Activated CD4-positive, alpha-beta T cell treated with anti-CD3 and anti-CD28 coated beads, Interleukin-2, amount 10 ng/mL, durations not matched to agents 24 days and 14 days (primary cell): Measurements from ENCODE around the gene PRR5L. TPM values are rescaled to one million over a fixed set of nuclear protein-coding genes. Genes with fewer than 3 reads are reported as not detected.

Experiments used
- DNase-seq: peaks from one replicate; pipeline ENCODE4 v3.0.0; 2022
- H3K27ac Mint-ChIP-seq: one replicate; pipeline ENCODE4 v1.8.0; 2022; ENCODE audit warnings: mild to moderate bottlenecking, mixed read lengths
- H3K27me3 Mint-ChIP-seq: one replicate; pipeline ENCODE4 v1.8.0; 2022; ENCODE audit warnings: mixed read lengths
- H3K36me3 Mint-ChIP-seq: one replicate; pipeline ENCODE4 v1.8.0; 2022; ENCODE audit warnings: low read depth, mild to moderate bottlenecking, mixed read lengths
- H3K4me1 Mint-ChIP-seq: one replicate; pipeline ENCODE4 v1.8.0; 2021; ENCODE audit warnings: mixed read lengths
- H3K4me3 Mint-ChIP-seq: one replicate; pipeline ENCODE4 v1.8.0; 2022; ENCODE audit warnings: mild to moderate bottlenecking, moderate library complexity, mixed read lengths
- H3K9me3 Mint-ChIP-seq: one replicate; pipeline ENCODE4 v1.8.0; 2021; ENCODE audit warnings: mixed read lengths
- intact Hi-C: fragments of 100-400 bp; cut with micrococcal nuclease; formaldehyde crosslinking; loops from one replicate; pipeline ENCODE4 v1.15.1; 2023
- total RNA-seq: library from RNA; stranded (reverse); gene quantifications from 2 replicates; pipeline ENCODE4 v1.2.3, GENCODE V29; 2022

Gene PRR5L
- total RNA-seq, 1 donor from 2014 or later, result 54.5 TPM

- H3K4me3 Mint-ChIP-seq, result no peak overlapping the region
- no peak for DNase-seq
- no peaks in the 10 kb centered on the region for H3K36me3 Mint-ChIP-seq
- no peaks in the 10 kb centered on the region for H3K9me3 Mint-ChIP-seq
- H3K27ac Mint-ChIP-seq, result peak overlapping the region; percentile 36
- peaks cover 26% of the 10 kb centered on the region for H3K4me1 Mint-ChIP-seq
- intact Hi-C loops, result no loop called here
- H3K27me3 Mint-ChIP-seq, result peaks cover 22% of the 10 kb centered on the region
These were observed 50.7 kb downstream of the PRR5L start for GRCh38 chr11:36346562-36347383.

- peaks cover 17% of the 10 kb centered on the region for H3K27me3 Mint-ChIP-seq
- H3K9me3 Mint-ChIP-seq, result no peaks in the 10 kb centered on the region
- peak overlapping the region; percentile 36 for H3K27ac Mint-ChIP-seq
- H3K36me3 Mint-ChIP-seq, result no peaks in the 10 kb centered on the region
- no peak for DNase-seq
- intact Hi-C loops, result no loop called here
- H3K4me3 Mint-ChIP-seq, result no peak overlapping the region
- H3K4me1 Mint-ChIP-seq, result peaks cover 31% of the 10 kb centered on the region
These were observed 51.4 kb downstream of the PRR5L start for GRCh38 chr11:36347384-36347906.

- Mint-ChIP-seq H3K4me3 (no peak overlapping the region), H3K4me1 (peaks cover 41% of the 10 kb centered on the region), H3K36me3 (no peaks in the 10 kb centered on the region), H3K27ac (peak overlapping the region; percentile 51), H3K27me3 (peaks cover 5% of the 10 kb centered on the region), H3K9me3 (no peaks in the 10 kb centered on the region)
- DNase-seq, result peak; percentile 61
- intact Hi-C loops, result loop anchor here (5.0 to 10.0 kb wide), 2 partner anchors 208 to 1205 kb away; no protein-coding TSS in a partner anchor
These were observed 53.5 kb downstream of the PRR5L start for GRCh38 chr11:36349351-36350136.

GRCh38 chr11:36350137-36350513 lies 54.0 kb downstream of the PRR5L start:
- H3K27me3 Mint-ChIP-seq, result peaks cover 2% of the 10 kb centered on the region
- no peak for DNase-seq
- no peaks in the 10 kb centered on the region for H3K9me3 Mint-ChIP-seq
- H3K4me3 Mint-ChIP-seq, result no peak overlapping the region
- no peaks in the 10 kb centered on the region for H3K36me3 Mint-ChIP-seq
- H3K4me1 Mint-ChIP-seq, result peaks cover 47% of the 10 kb centered on the region
- peak overlapping the region; percentile 51 for H3K27ac Mint-ChIP-seq
- intact Hi-C loops, result loop anchor here (5.0 to 10.0 kb wide), 2 partner anchors 207 to 1205 kb away; no protein-coding TSS in a partner anchor

- Mint-ChIP-seq H3K36me3 (no peaks in the 10 kb centered on the region), H3K4me3 (peak overlapping the region; percentile 10), H3K4me1 (peaks cover 63% of the 10 kb centered on the region), H3K27ac (peak overlapping the region; percentile 66), H3K9me3 (no peaks in the 10 kb centered on the region), H3K27me3 (peaks cover 3% of the 10 kb centered on the region)
- peak; percentile 91 for DNase-seq
- intact Hi-C loops, result loop anchor here (1.0 to 10.0 kb wide), 5 partner anchors 46 to 1208 kb away; no protein-coding TSS in a partner anchor
These were observed 56.8 kb downstream of the PRR5L start for GRCh38 chr11:36352922-36353321.

GRCh38 chr11:36354221-36355003 lies 58.3 kb downstream of the PRR5L start:
- intact Hi-C loops, result loop anchor here (1.0 to 10.0 kb wide), 8 partner anchors 23 to 1210 kb away; partner anchors contain the start of gene COMMD9
- Mint-ChIP-seq H3K9me3 (no peaks in the 10 kb centered on the region), H3K27ac (peak overlapping the region; percentile 81)

GRCh38 chr11:36356201-36356600 lies 60.1 kb downstream of the PRR5L start:
- peaks cover 3% of the 10 kb centered on the region for H3K27me3 Mint-ChIP-seq
- no peak overlapping the region for H3K27ac Mint-ChIP-seq
- DNase-seq, result no peak
- intact Hi-C loops, result loop anchor here (10.0 kb wide), 1 partner anchor 1211 kb away; no protein-coding TSS in a partner anchor
- H3K36me3 Mint-ChIP-seq, result no peaks in the 10 kb centered on the region
- no peak overlapping the region for H3K4me3 Mint-ChIP-seq
- H3K4me1 Mint-ChIP-seq, result peaks cover 68% of the 10 kb centered on the region
- no peaks in the 10 kb centered on the region for H3K9me3 Mint-ChIP-seq

More at GRCh38 chr11:36354221-36355003, 58.3 kb downstream of the PRR5L start:
- Mint-ChIP-seq H3K4me1 (peaks cover 66% of the 10 kb centered on the region), H3K36me3 (no peaks in the 10 kb centered on the region), H3K4me3 (peak overlapping the region; percentile 48), H3K27me3 (peaks cover 2% of the 10 kb centered on the region)
- DNase-seq, result peak; percentile 71

GRCh38 chr11:36357831-36358230 lies 61.7 kb downstream of the PRR5L start:
- DNase-seq, result no peak
- H3K36me3 Mint-ChIP-seq, result no peaks in the 10 kb centered on the region
- H3K4me3 Mint-ChIP-seq, result no peak overlapping the region
- intact Hi-C loops, result loop anchor here (10.0 kb wide), 1 partner anchor 1213 kb away; no protein-coding TSS in a partner anchor
- peaks cover 68% of the 10 kb centered on the region for H3K4me1 Mint-ChIP-seq
- H3K9me3 Mint-ChIP-seq, result no peaks in the 10 kb centered on the region
- H3K27ac Mint-ChIP-seq, result no peak overlapping the region
- H3K27me3 Mint-ChIP-seq, result peaks cover 3% of the 10 kb centered on the region

GRCh38 chr11:36358436-36358835 lies 62.3 kb downstream of the PRR5L start:
- no peaks in the 10 kb centered on the region for H3K36me3 Mint-ChIP-seq
- intact Hi-C loops, result loop anchor here (10.0 kb wide), 1 partner anchor 1214 kb away; no protein-coding TSS in a partner anchor
- peaks cover 64% of the 10 kb centered on the region for H3K4me1 Mint-ChIP-seq
- H3K27ac Mint-ChIP-seq, result no peak overlapping the region
- H3K4me3 Mint-ChIP-seq, result no peak overlapping the region
- no peak for DNase-seq
- peaks cover 6% of the 10 kb centered on the region for H3K27me3 Mint-ChIP-seq
- H3K9me3 Mint-ChIP-seq, result no peaks in the 10 kb centered on the region

- H3K4me3 Mint-ChIP-seq, result peak overlapping the region; percentile 34
- peaks cover 51% of the 10 kb centered on the region for H3K4me1 Mint-ChIP-seq
- H3K27me3 Mint-ChIP-seq, result peaks cover 18% of the 10 kb centered on the region
- DNase-seq, result no peak
- intact Hi-C loops, result no loop called here
- no peaks in the 10 kb centered on the region for H3K9me3 Mint-ChIP-seq
- H3K27ac Mint-ChIP-seq, result no peak overlapping the region
- H3K36me3 Mint-ChIP-seq, result no peaks in the 10 kb centered on the region
These were observed 64.2 kb downstream of the PRR5L start for GRCh38 chr11:36360318-36360717.

- no peaks in the 10 kb centered on the region for H3K36me3 Mint-ChIP-seq
- intact Hi-C loops, result no loop called here
- peaks cover 49% of the 10 kb centered on the region for H3K4me1 Mint-ChIP-seq
- H3K4me3 Mint-ChIP-seq, result peak overlapping the region; percentile 11
- H3K9me3 Mint-ChIP-seq, result no peaks in the 10 kb centered on the region
- no peak overlapping the region for H3K27ac Mint-ChIP-seq
- DNase-seq, result peak; percentile 58
- peaks cover 22% of the 10 kb centered on the region for H3K27me3 Mint-ChIP-seq
These were observed 64.8 kb downstream of the PRR5L start for GRCh38 chr11:36360826-36361415.

GRCh38 chr11:36361472-36361871 lies 65.4 kb downstream of the PRR5L start:
- peaks cover 26% of the 10 kb centered on the region for H3K27me3 Mint-ChIP-seq
- no peak overlapping the region for H3K27ac Mint-ChIP-seq
- peak overlapping the region; percentile 42 for H3K4me3 Mint-ChIP-seq
- DNase-seq, result no peak
- intact Hi-C loops, result no loop called here
- H3K4me1 Mint-ChIP-seq, result peaks cover 44% of the 10 kb centered on the region
- H3K36me3 Mint-ChIP-seq, result no peaks in the 10 kb centered on the region
- no peaks in the 10 kb centered on the region for H3K9me3 Mint-ChIP-seq
